ENCODE data around the gene NECAP2.

- TF ChIP-seq CTCF (IDR thresholded peaks at IDR 0.05) (no peak), POLR2A (IDR thresholded peaks at IDR 0.05) (no peak)
Measured at GRCh38 chr1:16484501-16484835, 43.9 kb downstream of the NECAP2 start.
